T-cell (primary cell): ENCODE results near the gene LY86. TPM values are rescaled to one million over a fixed set of nuclear protein-coding genes. Genes with fewer than 3 reads are reported as not detected.
A peak's percentile ranks its signal among the peaks of the same experiment; 100 is the strongest.
"Not testable (repeated sequence)": the region's sequence is repeated elsewhere in the genome, so short reads cannot be mapped to it uniquely, and the experiment has no call there.

Experiments
- ATAC-seq, 4 experiments: fragments of 200-7000 bp in 3 of 4; fragments of 150-1000 bp in 1 of 4; cut with Tn5 transposase; replicated peaks in 1 of 4; 1 replicate in 3 of 4; 2 replicates in 1 of 4; pipeline ENCODE4 v1.10.0; 2021; ENCODE audit warnings: moderate library complexity in 3 of 4, mild to moderate bottlenecking in 2 of 4, moderate number of reproducible peaks in 1 of 4
- CTCF ChIA-PET, 2 donors: fragments of 300-600 bp; sonication (Branson Sonifier 250); formaldehyde crosslinking; loops; one replicate each; lab custom pipeline; 2022; ENCODE audit warnings: antibody characterized with exemption in 2 of 2; lab: Charles Lee
- POLR2A ChIA-PET, 2 donors: fragments of 300-600 bp; sonication (Branson Sonifier 250); formaldehyde crosslinking; loops; one replicate each; lab custom pipeline; 2022; ENCODE audit warnings: antibody characterized with exemption in 2 of 2; lab: Charles Lee
- DNase-seq, 35 experiments: peaks; one replicate each; pipeline versions ENCODE4 v3.0.0 to v3.0.0-alpha.2; 2013 to 2023
- H3K27ac ChIP-seq: one replicate; pipeline ENCODE4 v1.5.1; 2013; ENCODE audit warnings: low read length
- H3K27me3 ChIP-seq, 2 experiments: replicated peaks in 1 of 2; 1 replicate in 1 of 2; 2 replicates in 1 of 2; pipeline versions ENCODE4 v1.6.1 to v1.7.0; 2013; ENCODE audit warnings: low read length in 1 of 2, mixed read lengths in 1 of 2; ENCODE audit not compliant: control insufficient read depth in 2 of 2, insufficient read depth in 2 of 2; ENCODE audit errors: extremely low read depth in 1 of 2
- H3K36me3 ChIP-seq, 2 donors: 1 replicate in 1 of 2; 2 replicates in 1 of 2; pipeline versions ENCODE4 v1.6.1 to v1.7.0; 2013; ENCODE audit warnings: low read length in 1 of 2; ENCODE audit not compliant: control insufficient read depth in 2 of 2, insufficient read depth in 1 of 2; ENCODE audit errors: extremely low read depth in 1 of 2
- H3K4me1 ChIP-seq, 2 experiments: 1 replicate in 1 of 2; 2 replicates in 1 of 2; pipeline versions ENCODE4 v1.6.1 to v1.7.0; 2013; ENCODE audit warnings: low read length in 2 of 2, mixed read lengths in 1 of 2; ENCODE audit not compliant: insufficient read depth in 2 of 2, control insufficient read depth in 1 of 2; ENCODE audit errors: extremely low read depth in 1 of 2
- H3K4me3 ChIP-seq, 2 donors: 1 replicate in 1 of 2; 2 replicates in 1 of 2; pipeline versions ENCODE4 v1.5.1 to v1.7.0; 2013; ENCODE audit warnings: mild to moderate bottlenecking in 2 of 2, low read length in 1 of 2, moderate library complexity in 1 of 2; ENCODE audit not compliant: control insufficient read depth in 1 of 2; ENCODE audit errors: extremely low read depth in 1 of 2
- H3K9me3 ChIP-seq: 2 replicates; pipeline ENCODE4 v1.7.0; 2013
- H3K27ac Mint-ChIP-seq, 2 donors: one replicate each; pipeline ENCODE4 v1.8.0; 2020 to 2021; ENCODE audit warnings: mild to moderate bottlenecking in 2 of 2, mixed read lengths in 2 of 2
- H3K27me3 Mint-ChIP-seq, 2 donors: one replicate each; pipeline ENCODE4 v1.8.0; 2021 to 2022; ENCODE audit warnings: mixed read lengths in 2 of 2
- H3K36me3 Mint-ChIP-seq: one replicate; pipeline ENCODE4 v1.8.0; 2021; ENCODE audit warnings: mixed read lengths
- H3K4me1 Mint-ChIP-seq, 3 donors: one replicate each; pipeline ENCODE4 v1.8.0; 2020 to 2022; ENCODE audit warnings: mixed read lengths in 3 of 3, mild to moderate bottlenecking in 1 of 3
- H3K4me3 Mint-ChIP-seq, 3 donors: one replicate each; pipeline ENCODE4 v1.8.0; 2020 to 2022; ENCODE audit warnings: mild to moderate bottlenecking in 3 of 3, mixed read lengths in 3 of 3, moderate library complexity in 3 of 3
- H3K9me3 Mint-ChIP-seq, 3 donors: one replicate each; pipeline ENCODE4 v1.8.0; 2020 to 2022; ENCODE audit warnings: mixed read lengths in 3 of 3
- WGBS: methylation state at CpG from one replicate; pipeline ENCODE4 v1.1.5; 2013; ENCODE audit warnings: missing lambda C conversion rate; ENCODE audit not compliant: insufficient coverage; 5-methylcytosine and 5-hydroxymethylcytosine counted together
- total RNA-seq, 35 experiments: library from RNA in 6 of 35; stranded (reverse) in 6 of 35; fragments of 120-200 nt in 1 of 35; gene quantifications; one replicate each; pipeline versions ENCODE4 v1.2.1 to v1.2.4 and lab custom pipeline; 2013 to 2026

The LY86 gene
- total RNA-seq, 5 donors from 2014 or later (not counting 1 experiment from before 2014, with no cell fraction given): 0.54 to 3.6 (median 2.5) TPM

GRCh38 chr6:6610031-6610591 lies 21.6 kb downstream of the LY86 start:
- CTCF ChIA-PET: interaction anchor here (0.6 to 1.7 kb wide), 5 partner anchors 48 to 66 kb away, joined by 3 to 6 read pairs (median 3); no protein-coding TSS in a partner anchor

GRCh38 chr6:6611486-6611885 lies 23.0 kb downstream of the LY86 start:
- ChIA-PET CTCF (interaction anchor here in 1 of 2 donors (0.5 kb wide), 1 partner anchor 588 kb away, joined by 4 read pairs; no protein-coding TSS in a partner anchor), POLR2A (interaction anchor here in 1 of 2 donors (0.7 to 1.6 kb wide), 2 partner anchors 18 to 49 kb away, joined by 3 to 4 read pairs; no protein-coding TSS in a partner anchor)
- Mint-ChIP-seq H3K27ac (peak overlapping the region; percentile 13 to 70), H3K4me1 (peaks cover 76 to 78% (median 76%) of the 10 kb centered on the region in 3 donors), H3K36me3 (no peaks in the 10 kb centered on the region), H3K27me3 (no peaks in the 10 kb centered on the region), H3K9me3 (no peaks in the 10 kb centered on the region), H3K4me3 (peak overlapping the region in 1 of 3 donors; percentile 43)
- WGBS: 79% methylated on average over 11 of the region's 12 CpGs
- ATAC-seq (no peak), DNase-seq (peak in 1 of 35 experiments; percentile 12)
- Histone ChIP-seq H3K27me3 (no peaks in the 10 kb centered on the region), H3K4me3 (no peak overlapping the region), H3K27ac (no peak overlapping the region), H3K36me3 (no peaks in the 10 kb centered on the region), H3K4me1 (peaks cover 59 to 80% of the 10 kb centered on the region in 2 experiments), H3K9me3 (no peaks in the 10 kb centered on the region)

More at GRCh38 chr6:6610031-6610591, 21.6 kb downstream of the LY86 start:
- H3K36me3 ChIP-seq: no peaks in the 10 kb centered on the region
- H3K4me1 ChIP-seq: peaks cover 47 to 67% of the 10 kb centered on the region in 2 experiments
- DNase-seq: peak; percentile 26 to 86 (median 55)
- Mint-ChIP-seq H3K27me3 (no peaks in the 10 kb centered on the region), H3K9me3 (no peaks in the 10 kb centered on the region), H3K4me3 (peak overlapping the region in 2 of 3 donors; percentile 26 to 43), H3K4me1 (peaks cover 68 to 70% (median 69%) of the 10 kb centered on the region in 3 donors), H3K27ac (peak overlapping the region; percentile 91 to 92), H3K36me3 (no peaks in the 10 kb centered on the region)
- H3K27me3 ChIP-seq: no peaks in the 10 kb centered on the region
- no peak overlapping the region for H3K4me3 ChIP-seq
- peak overlapping the region; percentile 78 for H3K27ac ChIP-seq
- POLR2A ChIA-PET: interaction anchor here (0.6 to 1.1 kb wide), 2 partner anchors 22 to 54 kb away, joined by 3 read pairs; no protein-coding TSS in a partner anchor
- peak; percentile 78 to 86 (median 81) for ATAC-seq
- no peaks in the 10 kb centered on the region for H3K9me3 ChIP-seq
- 13% methylated on average over 7 of the region's 10 CpGs for WGBS

GRCh38 chr6:6612308-6612707 lies 23.8 kb downstream of the LY86 start:
- Mint-ChIP-seq H3K27ac (peak overlapping the region; percentile 49 to 70), H3K36me3 (no peaks in the 10 kb centered on the region), H3K27me3 (no peaks in the 10 kb centered on the region), H3K4me1 (peaks cover 79 to 85% (median 83%) of the 10 kb centered on the region in 3 donors), H3K9me3 (no peaks in the 10 kb centered on the region), H3K4me3 (peak overlapping the region in 1 of 3 donors; percentile 43)
- H3K4me1 ChIP-seq: peaks cover 62 to 84% of the 10 kb centered on the region in 2 experiments
- no peaks in the 10 kb centered on the region for H3K27me3 ChIP-seq
- POLR2A ChIA-PET: interaction anchor here in 1 of 2 donors (0.6 to 1.6 kb wide), 2 partner anchors 19 to 40 kb away, joined by 4 to 5 read pairs; no protein-coding TSS in a partner anchor
- ATAC-seq (no peak), DNase-seq (peak in 13 of 35 experiments; percentile 20 to 75 (median 38))
- peak overlapping the region; percentile 36 for H3K27ac ChIP-seq
- 52% methylated on average over 3 of the region's 7 CpGs for WGBS
- CTCF ChIA-PET: no interaction called here
- H3K4me3 ChIP-seq: no peak overlapping the region
- H3K36me3 ChIP-seq: no peaks in the 10 kb centered on the region
- H3K9me3 ChIP-seq: no peaks in the 10 kb centered on the region

GRCh38 chr6:6613103-6613718 lies 24.7 kb downstream of the LY86 start:
- not testable (repeated sequence) for H3K4me3 ChIP-seq, H3K36me3 ChIP-seq, H3K27me3 ChIP-seq, DNase-seq, ATAC-seq, H3K36me3 Mint-ChIP-seq, H3K27me3 Mint-ChIP-seq, H3K9me3 Mint-ChIP-seq, H3K9me3 ChIP-seq
- Mint-ChIP-seq H3K4me1 (peaks cover 78 to 85% (median 81%) of the 10 kb centered on the region in 3 donors), H3K27ac (peak overlapping the region; percentile 49 to 70), H3K4me3 (peak overlapping the region in 1 of 3 donors; percentile 84)
- CTCF ChIA-PET: interaction anchor here in 1 of 2 donors (1.4 kb wide), 1 partner anchor 56 kb away, joined by 4 read pairs; no protein-coding TSS in a partner anchor
- POLR2A ChIA-PET: interaction anchor here in 1 of 2 donors (0.6 to 1.6 kb wide), 4 partner anchors 20 to 1206 kb away, joined by 4 to 6 read pairs (median 4); no protein-coding TSS in a partner anchor
- Histone ChIP-seq H3K27ac (peak overlapping the region; percentile 76), H3K4me1 (peaks cover 61 to 84% of the 10 kb centered on the region in 2 experiments)
- WGBS: 98% methylated on average over 43 of the region's 43 CpGs

GRCh38 chr6:6614096-6614982 lies 25.8 kb downstream of the LY86 start:
- Mint-ChIP-seq H3K4me3 (peak overlapping the region; percentile 72 to 84 (median 80)), H3K9me3 (no peaks in the 10 kb centered on the region), H3K36me3 (no peaks in the 10 kb centered on the region), H3K27me3 (no peaks in the 10 kb centered on the region), H3K4me1 (peaks cover 76 to 86% (median 79%) of the 10 kb centered on the region in 3 donors), H3K27ac (peak overlapping the region; percentile 95)
- H3K36me3 ChIP-seq: no peaks in the 10 kb centered on the region
- H3K4me1 ChIP-seq: peaks cover 56 to 75% of the 10 kb centered on the region in 2 experiments
- peak overlapping the region; percentile 43 to 54 for H3K4me3 ChIP-seq
- 23% methylated on average over 19 of the region's 27 CpGs for WGBS
- DNase-seq (peak in 34 of 35 experiments; percentile 22 to 83 (median 44)), ATAC-seq (peak; percentile 42 to 61 (median 54))
- H3K27ac ChIP-seq: peak overlapping the region; percentile 76
- H3K9me3 ChIP-seq: no peaks in the 10 kb centered on the region
- H3K27me3 ChIP-seq: no peaks in the 10 kb centered on the region
- ChIA-PET CTCF (interaction anchor here (0.5 to 1.4 kb wide), 6 partner anchors 10 to 747 kb away, joined by 3 to 4 read pairs (median 4); no protein-coding TSS in a partner anchor), POLR2A (interaction anchor here (0.5 to 1.0 kb wide), 6 partner anchors 10 to 1161 kb away, joined by 3 to 6 read pairs (median 4); no protein-coding TSS in a partner anchor)
